Kidney tubule cell (primary cell): ENCODE data around the gene CHCHD10.

Source experiments
- DNase-seq: peaks from one replicate; pipeline ENCODE4 v3.0.0-alpha.2; 2018; ENCODE audit warnings: low spot score

CHCHD10 gene

GRCh38 chr22:23767673-23768548 lies at the start of gene CHCHD10:
TSS of gene CHCHD10 (minus strand) at chr22:23767972. CDS start at chr22:23767874, 98 bp downstream.
- DNase-seq: peak; percentile 70

- no peak for DNase-seq
Observed at GRCh38 chr22:23817146-23817545, 49.4 kb upstream of the CHCHD10 start.

- no peak for DNase-seq
Observed at GRCh38 chr22:23816156-23816976, 48.6 kb upstream of the CHCHD10 start.

GRCh38 chr22:23815541-23816155 lies 47.9 kb upstream of the CHCHD10 start:
- DNase-seq: no peak

GRCh38 chr22:23812378-23812777 lies 44.6 kb upstream of the CHCHD10 start:
- DNase-seq: no peak

GRCh38 chr22:23806837-23807236 lies 39.1 kb upstream of the CHCHD10 start:
- DNase-seq: no peak

GRCh38 chr22:23804781-23805291 lies 37.1 kb upstream of the CHCHD10 start:
- DNase-seq: no peak

GRCh38 chr22:23803001-23803819 lies 35.4 kb upstream of the CHCHD10 start:
- no peak for DNase-seq

- no peak for DNase-seq
Observed at GRCh38 chr22:23801886-23802377, 34.2 kb upstream of the CHCHD10 start.

- no peak for DNase-seq
Observed at GRCh38 chr22:23801238-23801821, 33.6 kb upstream of the CHCHD10 start.

GRCh38 chr22:23800297-23801237 lies 32.8 kb upstream of the CHCHD10 start:
- no peak for DNase-seq

GRCh38 chr22:23796461-23796860 lies 28.7 kb upstream of the CHCHD10 start:
- DNase-seq: no peak

- DNase-seq: no peak
Observed at GRCh38 chr22:23793326-23793725, 25.6 kb upstream of the CHCHD10 start.

- DNase-seq: no peak
Observed at GRCh38 chr22:23791738-23792645, 24.2 kb upstream of the CHCHD10 start.

- DNase-seq: no peak
Observed at GRCh38 chr22:23790819-23791737, 23.3 kb upstream of the CHCHD10 start.

GRCh38 chr22:23789638-23790037 lies 21.9 kb upstream of the CHCHD10 start:
- DNase-seq: no peak

- no peak for DNase-seq
Observed at GRCh38 chr22:23789121-23789520, 21.3 kb upstream of the CHCHD10 start.

GRCh38 chr22:23787910-23788309 lies 20.1 kb upstream of the CHCHD10 start:
- DNase-seq: no peak
